ENCODE results near the gene USP22. TPM values are rescaled to one million over a fixed set of nuclear protein-coding genes. Genes with fewer than 3 reads are reported as not detected.

Gene USP22
- total and polyA plus RNA-seq, 4 donors = 27.2 to 109 (median 58.1) TPM

GRCh38 chr17:20995164-20995872, 47.5 kb downstream of the USP22 start:
- H3K27me3 ChIP-seq (ENCODE audit: control insufficient read depth in 4 of 4, insufficient read depth in 4 of 4, low read length in 3 of 4) = no peaks in the 10 kb centered on the region
- H3K36me3 ChIP-seq (ENCODE audit: control insufficient read depth in 4 of 4, insufficient read depth in 3 of 4, low read depth in 1 of 4, low read length in 3 of 4) = peaks cover 0 to 5% (median 3%) of the 10 kb centered on the region in 4 donors
- no peaks in the 10 kb centered on the region for H3K9me3 ChIP-seq (ENCODE audit: control insufficient read depth in 4 of 4, low read length in 3 of 4)
- 90% methylated on average over 15 of the region's 15 CpGs for WGBS
- peaks cover 0 to 5% (median 2%) of the 10 kb centered on the region in 4 donors for H3K4me1 ChIP-seq (ENCODE audit: control insufficient read depth in 4 of 4, insufficient read depth in 4 of 4, low read length in 3 of 4)
- TF ChIP-seq CTCF (IDR thresholded peaks at IDR 0.05; ENCODE audit: low read depth, low read length, missing input control) (no peak), RXRA (IDR thresholded peaks at IDR 0.05) (no peak), REST (IDR thresholded peaks at IDR 0.05) (no peak), FOXA1 (IDR thresholded peaks at IDR 0.05) (no peak), HNF4G (IDR thresholded peaks at IDR 0.05) (no peak), YY1 (IDR thresholded peaks at IDR 0.05) (no peak), SP1 (IDR thresholded peaks at IDR 0.05) (no peak), ATF3 (IDR thresholded peaks at IDR 0.05) (no peak), EGR1 (IDR thresholded peaks at IDR 0.05; ENCODE audit: low read depth in 2 of 2) (no peak), RAD21 (IDR thresholded peaks at IDR 0.05) (no peak), GABPA (IDR thresholded peaks at IDR 0.05 in 1 of 2, conservative IDR thresholded peaks at IDR 0.05 in 1 of 2) (no peak)
- DNase-seq (ENCODE audit: low spot score) = no peak
- H3K27ac ChIP-seq (ENCODE audit: low read depth in 1 of 2, low read length in 2 of 2) = no peak overlapping the region
- H3K4me3 ChIP-seq (ENCODE audit: low read depth in 1 of 3, low read length in 3 of 3) = no peak overlapping the region
- H3K9ac ChIP-seq (ENCODE audit: low read depth in 1 of 2, low read length in 2 of 2) = no peak overlapping the region

GRCh38 chr17:20994779-20995149, 48.0 kb downstream of the USP22 start:
- Histone ChIP-seq H3K9me3 (ENCODE audit: control insufficient read depth in 4 of 4, low read length in 3 of 4) (no peaks in the 10 kb centered on the region), H3K27me3 (ENCODE audit: control insufficient read depth in 4 of 4, insufficient read depth in 4 of 4, low read length in 3 of 4) (no peaks in the 10 kb centered on the region), H3K9ac (ENCODE audit: low read depth in 1 of 2, low read length in 2 of 2) (no peak overlapping the region), H3K4me3 (ENCODE audit: low read depth in 1 of 3, low read length in 3 of 3) (no peak overlapping the region), H3K36me3 (ENCODE audit: control insufficient read depth in 4 of 4, insufficient read depth in 3 of 4, low read depth in 1 of 4, low read length in 3 of 4) (peaks cover 0 to under 1% (median 0%) of the 10 kb centered on the region in 4 donors), H3K4me1 (ENCODE audit: control insufficient read depth in 4 of 4, insufficient read depth in 4 of 4, low read length in 3 of 4) (peaks cover 0 to 4% (median under 1%) of the 10 kb centered on the region in 4 donors), H3K27ac (ENCODE audit: low read depth in 1 of 2, low read length in 2 of 2) (no peak overlapping the region)
- no peak for DNase-seq (ENCODE audit: low spot score)
- 82% methylated on average over 6 of the region's 6 CpGs for WGBS
- TF ChIP-seq CTCF (IDR thresholded peaks at IDR 0.05; ENCODE audit: low read depth, low read length, missing input control) = no peak
- no peak for TF ChIP-seq MAX (IDR thresholded peaks at IDR 0.05)
- no peak for TF ChIP-seq REST (IDR thresholded peaks at IDR 0.05)
- no peak for TF ChIP-seq YY1 (IDR thresholded peaks at IDR 0.05)
- TF ChIP-seq ZBTB33 (IDR thresholded peaks at IDR 0.05) = no peak
- TF ChIP-seq NR2F2 (IDR thresholded peaks at IDR 0.05) = no peak
- no peak for TF ChIP-seq HNF4A (conservative IDR thresholded peaks at IDR 0.05)
- TF ChIP-seq RAD21 (IDR thresholded peaks at IDR 0.05) = no peak
- TF ChIP-seq FOXA2 (IDR thresholded peaks at IDR 0.05) = no peak
- no peak for TF ChIP-seq EGR1 (IDR thresholded peaks at IDR 0.05; ENCODE audit: low read depth in 2 of 2)
- TF ChIP-seq RXRA (IDR thresholded peaks at IDR 0.05) = no peak
- TF ChIP-seq HNF4G (IDR thresholded peaks at IDR 0.05) = no peak
- no peak for TF ChIP-seq ATF3 (IDR thresholded peaks at IDR 0.05)

Data from liver (tissue), 9 donors.